OCI-LY3 (cell line): Measurements from ENCODE around the gene PNKP.

Experiments used
- H2AFZ ChIP-seq: fragments of 200-600, 300-600 bp; shearing (Covaris generic); 2 replicates; pipeline ENCODE4 v1.6.0; 2014; ENCODE audit warnings: antibody characterized with exemption, low read depth, low read length
- H3K27ac ChIP-seq: fragments of 200-600, 300-600 bp; sonication (generic); 2 replicates; pipeline ENCODE4 v1.5.1; 2014; ENCODE audit warnings: mild to moderate bottlenecking, low read length, moderate library complexity, mixed read lengths
- H3K27me3 ChIP-seq: fragments of 200-600, 300-600 bp; sonication (generic); 2 replicates; pipeline ENCODE4 v1.6.1; 2014; ENCODE audit warnings: low read depth, low read length, mixed read lengths
- H3K36me3 ChIP-seq: fragments of 200-600, 300-600 bp; sonication (generic); replicated peaks from 2 replicates; pipeline ENCODE3; 2014; ENCODE audit warnings: low read depth, low read length, mixed read lengths
- H3K4me1 ChIP-seq: fragments of 300-600, 200-600 bp; sonication (generic); 2 replicates; pipeline ENCODE4 v1.6.1; 2014; ENCODE audit warnings: low read length, mixed read lengths
- H3K4me2 ChIP-seq: fragments of 200-600, 300-600 bp; sonication (generic); 2 replicates; pipeline ENCODE4 v1.6.1; 2014; ENCODE audit warnings: low read length, mixed read lengths
- H3K4me3 ChIP-seq: fragments of 300-600, 200-600 bp; sonication (generic); 2 replicates; pipeline ENCODE4 v1.5.1; 2014; ENCODE audit warnings: antibody characterized with exemption, mild to moderate bottlenecking, low read length, moderate library complexity
- H3K79me2 ChIP-seq: fragments of 300-600, 200-600 bp; shearing (Covaris generic); 2 replicates; pipeline ENCODE4 v1.6.1; 2014; ENCODE audit warnings: mild to moderate bottlenecking, low read length, mixed read lengths
- H3K9ac ChIP-seq: fragments of 300-600, 200-600 bp; shearing (Covaris generic); 2 replicates; pipeline ENCODE4 v1.6.0; 2014; ENCODE audit warnings: mild to moderate bottlenecking, low read length, moderate library complexity
- H3K9me3 ChIP-seq: fragments of 200-600, 300-600 bp; shearing (Covaris generic); 2 replicates; pipeline ENCODE4 v1.6.1; 2014; ENCODE audit warnings: low read length, mixed read lengths; ENCODE audit not compliant: insufficient read depth
- H4K20me1 ChIP-seq: fragments of 200-600, 300-600 bp; sonication (generic); 2 replicates; pipeline ENCODE4 v1.6.1; 2016; ENCODE audit warnings: low read length, mixed read lengths; ENCODE audit not compliant: insufficient read depth
- CTCF ChIP-seq: fragments of 200-600, 300-600 bp; sonication (generic); IDR thresholded peaks from 2 replicates; pipeline ENCODE4 v1.5.1; 2014; ENCODE audit warnings: antibody characterized with exemption, low read length, low read depth
- EZH2phosphoT487 ChIP-seq: fragments of 200-600 bp; shearing (Covaris generic); IDR thresholded peaks from 2 replicates; pipeline ENCODE4 v1.6.1; 2018; ENCODE audit warnings: antibody characterized with exemption, mixed run types, low read depth

The PNKP gene

DNA sequence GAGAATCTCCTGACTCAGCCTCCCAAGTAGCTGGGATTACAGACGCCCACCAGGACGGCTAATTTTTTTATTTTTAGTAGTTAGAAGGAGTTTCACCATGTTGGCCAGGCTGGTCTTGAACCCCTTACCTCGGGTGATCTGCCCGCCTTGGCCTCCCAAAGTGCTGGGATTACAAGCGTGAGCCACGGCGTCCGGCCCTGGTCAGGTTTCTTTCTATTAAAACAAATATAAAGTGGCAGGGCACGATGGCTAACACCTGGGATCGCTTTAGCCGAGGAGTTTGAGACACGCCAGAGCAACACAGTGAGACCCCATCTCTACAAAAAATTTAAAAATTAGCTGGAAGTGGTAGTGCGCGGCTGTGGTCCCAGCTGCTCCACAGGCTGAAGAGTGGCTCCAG is 50.8 kb downstream of the PNKP start:
- Histone ChIP-seq H3K4me3 (no peak overlapping the region), H3K9me3 (no peaks in the 10 kb centered on the region), H3K4me1 (peaks cover 18% of the 10 kb centered on the region), H3K9ac (no peak overlapping the region), H4K20me1 (0 out of 2 replicates have a peak, but pooled peaks cover 3% of the 10 kb centered on the region), H3K4me2 (peak overlapping the region; percentile 89; the same call in 1 of the 2 replicates), H2AFZ (no peak overlapping the region), H3K36me3 (peaks cover 13% of the 10 kb centered on the region), H3K27me3 (no peaks in the 10 kb centered on the region), H3K27ac (no peak overlapping the region), H3K79me2 (peaks cover 31% of the 10 kb centered on the region)
- no peak for TF ChIP-seq CTCF
- no peak for TF ChIP-seq EZH2phosphoT487

DNA sequence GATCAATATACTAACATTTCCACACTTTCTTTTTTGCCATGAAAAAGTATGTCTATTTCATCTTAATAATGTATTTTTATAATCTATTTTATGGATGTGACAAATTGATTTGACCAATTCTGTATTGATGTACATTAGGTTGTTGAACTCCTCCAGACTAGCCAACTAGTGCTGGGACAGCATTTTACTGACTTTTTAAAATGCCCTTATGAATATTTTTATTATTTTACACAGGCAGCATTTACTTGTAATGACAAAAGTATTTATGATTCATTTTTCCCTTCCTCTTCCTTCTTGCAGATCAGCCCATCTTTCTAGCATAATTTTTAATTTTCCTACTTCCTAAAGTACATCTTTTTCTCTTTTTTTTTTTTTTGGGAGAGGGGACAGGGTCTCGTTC is 53.4 kb downstream of the PNKP start:
- Histone ChIP-seq H3K79me2 (peaks cover 9% of the 10 kb centered on the region), H3K9ac (peak overlapping the region; percentile 28), H3K9me3 (no peaks in the 10 kb centered on the region), H4K20me1 (no peaks in the 10 kb centered on the region), H3K27me3 (no peaks in the 10 kb centered on the region), H3K27ac (no peak overlapping the region), H3K4me2 (peak overlapping the region; percentile 88), H3K4me1 (peaks cover 12% of the 10 kb centered on the region), H3K36me3 (no peaks in the 10 kb centered on the region), H2AFZ (peak overlapping the region; percentile 88), H3K4me3 (peak overlapping the region; percentile 91)
- no peak for TF ChIP-seq CTCF
- TF ChIP-seq EZH2phosphoT487: no peak

- Histone ChIP-seq H3K4me1 (peaks cover 11% of the 10 kb centered on the region), H3K9me3 (no peaks in the 10 kb centered on the region), H3K36me3 (peaks cover 3% of the 10 kb centered on the region), H3K27ac (peak within 1 kb of the TSS; percentile 82), H3K4me2 (peak within 1 kb of the TSS; percentile 88), H3K27me3 (no peaks in the 10 kb centered on the region), H3K79me2 (peaks cover 1% of the 10 kb centered on the region), H4K20me1 (no peaks in the 10 kb centered on the region), H3K4me3 (peak within 1 kb of the TSS; percentile 91), H2AFZ (peak within 1 kb of the TSS; percentile 89), H3K9ac (peak within 1 kb of the TSS; percentile 85)
- TF ChIP-seq EZH2phosphoT487: no peak
- peak; percentile 39 for TF ChIP-seq CTCF
Measured at GRCh38 chr19:49812997-49813861, 54.1 kb downstream of the PNKP start, which contains the start of gene FUZ. FUZ (minus strand) TSS chr19:49813292; CDS start chr19:49813106, 186 bp downstream.

DNA sequence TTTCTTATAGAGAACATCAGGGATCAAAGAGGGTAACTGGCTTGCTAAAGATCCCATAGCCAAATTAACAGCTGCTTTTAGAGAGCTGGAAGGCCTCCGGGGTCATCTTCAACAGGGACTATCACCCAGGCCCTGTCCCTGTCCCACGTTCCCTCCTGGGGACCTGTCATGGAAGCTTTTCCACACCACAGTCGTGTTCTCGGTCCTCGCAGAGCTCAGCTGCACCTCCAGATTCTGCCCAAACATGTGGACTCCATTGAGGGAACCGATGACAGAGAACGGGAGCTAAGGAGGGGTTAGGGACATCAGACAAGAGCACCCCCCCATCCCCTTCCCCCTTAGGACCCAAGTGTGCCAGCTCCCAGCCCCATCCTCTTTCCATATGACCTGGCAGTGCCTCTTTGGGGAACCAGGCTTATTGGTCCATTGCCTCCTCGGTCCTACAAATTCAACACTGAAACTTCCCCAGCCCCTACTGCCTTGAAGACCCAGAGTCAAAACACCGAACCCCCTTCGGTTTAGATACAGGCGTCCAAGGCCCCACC is 54.9 kb downstream of the PNKP start:
- Histone ChIP-seq H3K4me3 (peak overlapping the region; percentile 91), H3K9ac (peak overlapping the region; percentile 85), H3K4me2 (peak overlapping the region; percentile 88), H3K36me3 (peaks cover 7% of the 10 kb centered on the region), H4K20me1 (no peaks in the 10 kb centered on the region), H3K27ac (peak overlapping the region; percentile 82), H3K79me2 (no peaks in the 10 kb centered on the region), H3K4me1 (peaks cover 15% of the 10 kb centered on the region), H3K27me3 (no peaks in the 10 kb centered on the region), H3K9me3 (no peaks in the 10 kb centered on the region), H2AFZ (peak overlapping the region; percentile 89)
- TF ChIP-seq EZH2phosphoT487: no peak
- no peak for TF ChIP-seq CTCF
